ENCODE results near the gene HOXA5. TPM values are rescaled to one million over a fixed set of nuclear protein-coding genes. Genes with fewer than 3 reads are reported as not detected.
A peak's percentile ranks its signal among the peaks of the same experiment; 100 is the strongest.

The HOXA5 gene
- total RNA-seq, 1 experiment from 2014 or later: not detected

DNA sequence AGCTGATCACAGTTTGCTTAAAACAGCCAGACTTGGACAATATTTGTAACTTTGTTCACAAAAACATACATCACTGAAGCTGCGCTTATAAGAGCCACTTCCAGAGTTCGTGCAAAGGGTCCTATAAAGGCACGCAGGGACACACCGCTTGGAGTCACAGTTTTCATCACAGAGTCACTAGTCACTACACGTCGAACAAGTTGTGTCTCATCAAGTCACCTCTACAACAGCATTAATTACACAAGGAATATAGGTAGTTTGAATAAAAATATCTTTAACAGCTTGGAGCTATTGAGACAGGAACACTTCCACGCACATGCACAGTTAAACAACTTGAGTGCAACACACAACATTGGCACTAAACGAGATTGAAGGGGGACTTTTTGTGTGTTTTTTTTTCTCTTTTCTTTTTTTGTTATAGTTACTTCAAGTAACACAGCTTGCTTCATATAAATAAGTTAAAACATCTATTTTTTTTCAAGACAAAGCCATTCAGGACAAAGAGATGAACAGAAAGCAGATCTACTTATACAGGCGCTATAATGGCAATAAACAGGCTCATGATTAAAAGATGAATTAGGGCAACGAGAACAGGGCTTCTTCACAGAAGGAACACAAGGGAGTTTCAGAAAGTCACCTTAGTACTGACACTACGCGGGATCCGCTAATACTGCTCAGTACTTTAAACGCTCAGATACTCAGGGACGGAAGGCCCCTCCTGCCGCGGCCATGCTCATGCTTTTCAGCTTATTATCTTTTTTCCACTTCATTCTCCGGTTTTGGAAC is 2.2 kb downstream of the HOXA5 start:
- no peak overlapping the region for H3K27ac ChIP-seq (ENCODE audit: insufficient read length, low read depth, low read length)
- no peak for TF ChIP-seq CTCF (conservative IDR thresholded peaks at IDR 0.05)
- peaks cover 7 to 16% of the 10 kb centered on the region in 2 experiments for H3K4me1 Mint-ChIP-seq
- peak overlapping the region in 1 of 2 experiments; percentile 50; a peak in 2 of 5 replicates for H3K4me3 Mint-ChIP-seq
- no peak overlapping the region for H3K27ac Mint-ChIP-seq
- H3K23ac ChIP-seq (ENCODE audit: insufficient read length, low read depth, low read length): no peak overlapping the region
- peaks cover 10% of the 10 kb centered on the region for H3K23me2 ChIP-seq (ENCODE audit: insufficient read length, low read depth, low read length, poor library complexity, severe bottlenecking)
- H3K9me3 Mint-ChIP-seq: peaks cover 4 to 19% of the 10 kb centered on the region in 2 experiments
- peaks cover 100% of the 10 kb centered on the region for H3K27me3 Mint-ChIP-seq (ENCODE audit: low read depth)
- no peak overlapping the region for H2AFZ ChIP-seq (ENCODE audit: low read length)
- no peak overlapping the region for H3K4ac ChIP-seq (ENCODE audit: low read depth, low read length)
- no peaks in the 10 kb centered on the region for H3K9me3 ChIP-seq (ENCODE audit: control insufficient read depth, low read depth, low read length)
- H2BK120ac ChIP-seq (ENCODE audit: low read depth, low read length, poor library complexity, severe bottlenecking): no peak overlapping the region
- H3K4me1 ChIP-seq (ENCODE audit: insufficient read depth, low read length): no peaks in the 10 kb centered on the region
- no peak overlapping the region for H3K14ac ChIP-seq (ENCODE audit: insufficient read depth, low read length)
- DNase-seq: no peak
- no peak overlapping the region for H3K9ac ChIP-seq (ENCODE audit: extremely low read depth, insufficient read length, low read length)
- H3T11ph ChIP-seq (ENCODE audit: low read length): no peak overlapping the region
- no peak overlapping the region for H2AK5ac ChIP-seq (ENCODE audit: insufficient read length, low read length)
- peaks cover 98% of the 10 kb centered on the region for H3K27me3 ChIP-seq (ENCODE audit: insufficient read depth, low read length)
- no peaks in the 10 kb centered on the region for H3K79me2 ChIP-seq (ENCODE audit: insufficient read depth, low read length)
- no peak overlapping the region for H3K18ac ChIP-seq (ENCODE audit: insufficient read length, low read depth, low read length)
- H2BK5ac ChIP-seq (ENCODE audit: insufficient read length, low read length): no peak overlapping the region
- H2BK20ac ChIP-seq (ENCODE audit: low read depth, low read length, poor library complexity, severe bottlenecking): no peak overlapping the region
- H2BK15ac ChIP-seq (ENCODE audit: low read depth, low read length): no peak overlapping the region
- no peaks in the 10 kb centered on the region for H3K79me1 ChIP-seq (ENCODE audit: insufficient read depth, low read depth, low read length, poor library complexity, severe bottlenecking)
- WGBS (ENCODE audit: extremely low coverage, insufficient read length, low lambda C conversion rate): no CpG with 5 or more reads among the region's 18 CpGs
- H3K56ac ChIP-seq (ENCODE audit: insufficient read length, low read depth, low read length): no peak overlapping the region
- H3K4me2 ChIP-seq (ENCODE audit: insufficient read depth, insufficient read length, low read length): no peak overlapping the region
- no peaks in the 10 kb centered on the region; a peak in 1 of 7 replicates for H3K36me3 Mint-ChIP-seq (ENCODE audit: insufficient read depth in 1 of 3, low read depth in 3 of 3)
- no peak overlapping the region for H4K8ac ChIP-seq (replicated peaks; ENCODE audit: insufficient read length, low read depth, low read length)
- H4K91ac ChIP-seq (ENCODE audit: insufficient read length, low read depth, low read length): no peak overlapping the region
- no peak overlapping the region for H4K5ac ChIP-seq (ENCODE audit: insufficient read length, low read depth, low read length)
- H4K20me1 ChIP-seq (ENCODE audit: control insufficient read depth, insufficient read depth, insufficient read length): no peaks in the 10 kb centered on the region
- H2BK12ac ChIP-seq (ENCODE audit: insufficient read length, low read depth, low read length): no peak overlapping the region

All from H9 (cell line).